ENCODE data around the gene COMT.

Gene COMT

GRCh38 chr22:19958083-19959042, 16.8 kb downstream of the COMT start:
- no peak for DNase-seq

- DNase-seq = peak; percentile 19
Observed at GRCh38 chr22:19959043-19959586, 17.5 kb downstream of the COMT start.

GRCh38 chr22:19959587-19960490, 18.3 kb downstream of the COMT start:
- no peak for DNase-seq

- no peak for DNase-seq
Observed at GRCh38 chr22:19960491-19961200, 19.1 kb downstream of the COMT start.

GRCh38 chr22:19961201-19961580, 19.6 kb downstream of the COMT start:
- DNase-seq = peak; percentile 60

GRCh38 chr22:19961868-19962245, 20.3 kb downstream of the COMT start:
- no peak for DNase-seq

GRCh38 chr22:19962246-19962908, 20.8 kb downstream of the COMT start:
- peak; percentile 62 for DNase-seq

GRCh38 chr22:19962909-19963806, 21.6 kb downstream of the COMT start:
- no peak for DNase-seq

- DNase-seq = no peak
Observed at GRCh38 chr22:19963863-19964642, 22.5 kb downstream of the COMT start.

GRCh38 chr22:19964701-19965386, 23.3 kb downstream of the COMT start:
- no peak for DNase-seq

- no peak for DNase-seq
Observed at GRCh38 chr22:19965771-19966709, 24.5 kb downstream of the COMT start.

GRCh38 chr22:19966908-19967750, 25.6 kb downstream of the COMT start:
- no peak for DNase-seq

GRCh38 chr22:19967850-19968449, 26.4 kb downstream of the COMT start:
- no peak for DNase-seq

GRCh38 chr22:19968450-19968891, 26.9 kb downstream of the COMT start:
- DNase-seq = no peak

GRCh38 chr22:19969141-19969928, 27.8 kb downstream of the COMT start:
- no peak for DNase-seq

GRCh38 chr22:19970031-19970478, 28.5 kb downstream of the COMT start:
- DNase-seq = no peak

Measured in inflammatory macrophage treated with lipopolysaccharide for 4 hours (primary cell).